Measurements from ENCODE around the gene SPRR2G. TPM values are rescaled to one million over a fixed set of nuclear protein-coding genes. Genes with fewer than 3 reads are reported as not detected.
"Not testable (repeated sequence)": the region's sequence is repeated elsewhere in the genome, so short reads cannot be mapped to it uniquely, and the experiment has no call there.

Gene SPRR2G
- total RNA-seq, 2 experiments from 2014 or later = not detected

DNA sequence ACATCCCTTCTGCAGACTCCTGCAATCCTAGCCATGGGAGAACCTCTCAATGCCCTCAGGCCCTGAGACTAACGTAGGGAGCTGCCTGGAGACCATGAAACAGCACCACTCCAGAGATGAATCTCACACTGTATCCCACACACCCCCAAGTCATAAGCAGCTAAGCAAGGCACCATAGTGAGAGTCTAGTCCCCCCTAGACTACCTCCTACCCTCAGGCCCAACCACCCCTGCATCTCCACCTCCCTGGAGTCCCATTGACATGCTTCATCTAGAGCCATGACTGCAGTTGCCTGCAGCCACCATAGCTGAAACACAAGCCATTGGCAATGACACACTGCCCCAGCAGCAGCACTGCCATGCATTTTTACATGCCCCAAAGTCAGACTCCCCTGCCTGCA is 17.4 kb downstream of the SPRR2G start:
- peaks cover 16% of the 10 kb centered on the region for H3K27me3 Mint-ChIP-seq
- POLR2A ChIA-PET = no interaction called here
- no peaks in the 10 kb centered on the region for H3K4me1 Mint-ChIP-seq

DNA sequence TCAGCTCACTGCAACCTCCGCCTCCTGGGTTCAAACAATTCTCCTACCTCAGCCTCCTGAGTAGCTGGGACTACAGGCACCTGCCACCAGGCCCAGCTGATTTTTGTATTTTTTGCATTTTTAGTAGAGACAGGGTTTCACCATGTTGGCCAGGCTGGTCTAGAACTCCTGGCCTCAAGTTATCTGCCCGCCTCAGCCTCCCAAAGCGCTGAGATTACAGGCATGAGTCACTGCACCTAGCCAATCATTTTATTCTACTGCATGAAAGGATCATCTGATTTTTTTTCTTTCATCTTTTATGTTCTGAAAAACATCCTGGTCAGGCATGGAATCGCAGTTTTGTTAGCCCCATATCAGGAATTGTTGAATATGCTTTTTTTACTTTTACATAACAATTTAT is 22.0 kb downstream of the SPRR2G start:
- not testable (repeated sequence) for H3K4me3 Mint-ChIP-seq; ATAC-seq (ENCODE audit: low read depth)

More for the DNA sequence above, 17.4 kb downstream of the SPRR2G start:
- Mint-ChIP-seq H3K27ac (no peak overlapping the region), H3K4me3 (no peak overlapping the region), H3K36me3 (no peaks in the 10 kb centered on the region), H3K9me3 (no peaks in the 10 kb centered on the region)
- DNase-seq (no peak), ATAC-seq (ENCODE audit: low read depth) (no peak)

DNA sequence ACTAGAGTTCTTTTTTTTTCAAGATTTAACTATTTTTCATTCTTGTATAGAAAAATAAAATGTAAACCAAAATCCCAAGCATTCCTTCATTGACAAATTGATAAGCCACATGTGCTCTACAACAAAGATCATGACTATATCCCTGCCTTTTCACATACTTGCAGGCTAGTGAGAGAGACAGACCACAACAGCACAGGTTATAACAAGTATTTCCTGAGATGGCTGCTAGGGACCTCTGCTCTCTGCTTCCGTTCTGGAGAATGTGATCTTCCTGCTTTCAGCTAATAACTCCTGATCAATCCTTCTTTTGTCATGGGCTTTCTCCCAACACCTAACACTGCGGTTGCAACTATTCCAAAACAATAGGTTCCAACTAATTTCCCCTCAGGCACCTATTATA is 23.4 kb downstream of the SPRR2G start:
- POLR2A ChIA-PET = no interaction called here
- H3K27ac Mint-ChIP-seq = no peak overlapping the region
- no peak for ATAC-seq (ENCODE audit: low read depth)

More for the DNA sequence above, 22.0 kb downstream of the SPRR2G start:
- POLR2A ChIA-PET, DNase-seq, H3K27me3 Mint-ChIP-seq, H3K9me3 Mint-ChIP-seq, H3K36me3 Mint-ChIP-seq, H3K4me1 Mint-ChIP-seq, H3K27ac Mint-ChIP-seq: not testable (repeated sequence)

DNA sequence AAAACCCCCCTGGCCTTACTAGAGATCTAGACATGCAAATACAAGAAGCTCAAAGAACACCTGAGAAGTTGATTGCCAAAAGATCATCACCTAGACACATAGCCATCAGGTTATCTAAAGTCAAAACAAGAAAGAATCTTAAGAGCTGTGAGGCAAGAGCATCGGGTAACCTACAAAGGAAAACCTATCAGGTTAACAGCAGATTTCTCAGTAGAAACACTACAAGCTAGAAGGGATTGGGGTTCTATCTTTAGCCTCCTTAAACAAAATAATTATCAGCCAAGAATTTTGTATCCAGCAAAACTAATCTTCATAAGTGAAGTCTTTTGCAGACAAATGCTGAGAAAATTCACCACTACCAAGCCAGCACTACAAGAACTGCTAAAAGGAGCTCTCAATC is 25.2 kb downstream of the SPRR2G start:
- ATAC-seq (ENCODE audit: low read depth) (no peak), DNase-seq (no peak)
- Mint-ChIP-seq H3K4me3 (no peak overlapping the region), H3K4me1 (no peaks in the 10 kb centered on the region), H3K27me3 (peaks cover 4% of the 10 kb centered on the region), H3K36me3 (no peaks in the 10 kb centered on the region), H3K9me3 (peaks cover 4% of the 10 kb centered on the region), H3K27ac (no peak overlapping the region)
- POLR2A ChIA-PET = no interaction called here

More for the DNA sequence above, 23.4 kb downstream of the SPRR2G start:
- DNase-seq = no peak
- peaks cover 4% of the 10 kb centered on the region for H3K27me3 Mint-ChIP-seq
- no peaks in the 10 kb centered on the region for H3K4me1 Mint-ChIP-seq
- H3K4me3 Mint-ChIP-seq = no peak overlapping the region
- H3K36me3 Mint-ChIP-seq = no peaks in the 10 kb centered on the region
- H3K9me3 Mint-ChIP-seq = peaks cover 4% of the 10 kb centered on the region

DNA sequence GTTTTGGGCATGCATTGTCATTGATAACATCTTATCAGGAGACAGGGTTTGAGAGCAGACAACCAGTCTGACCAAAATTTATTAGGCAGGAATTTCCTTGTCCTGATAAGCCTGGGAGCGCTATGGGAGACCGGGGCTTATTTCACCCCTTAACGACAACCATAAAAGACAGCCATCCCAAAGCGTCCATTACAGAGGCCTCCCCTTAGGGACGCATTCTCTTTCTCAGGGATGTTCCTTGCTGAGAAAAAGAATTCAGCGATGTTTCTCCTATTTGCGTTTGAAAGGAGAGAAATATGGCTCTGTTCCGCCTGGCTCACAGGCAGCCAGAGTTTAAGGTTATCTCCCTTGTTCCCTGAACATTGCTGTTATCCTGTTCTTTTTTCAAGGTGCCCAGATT is 26.9 kb downstream of the SPRR2G start:
- not testable (repeated sequence) for H3K36me3 Mint-ChIP-seq; ATAC-seq (ENCODE audit: low read depth)

DNA sequence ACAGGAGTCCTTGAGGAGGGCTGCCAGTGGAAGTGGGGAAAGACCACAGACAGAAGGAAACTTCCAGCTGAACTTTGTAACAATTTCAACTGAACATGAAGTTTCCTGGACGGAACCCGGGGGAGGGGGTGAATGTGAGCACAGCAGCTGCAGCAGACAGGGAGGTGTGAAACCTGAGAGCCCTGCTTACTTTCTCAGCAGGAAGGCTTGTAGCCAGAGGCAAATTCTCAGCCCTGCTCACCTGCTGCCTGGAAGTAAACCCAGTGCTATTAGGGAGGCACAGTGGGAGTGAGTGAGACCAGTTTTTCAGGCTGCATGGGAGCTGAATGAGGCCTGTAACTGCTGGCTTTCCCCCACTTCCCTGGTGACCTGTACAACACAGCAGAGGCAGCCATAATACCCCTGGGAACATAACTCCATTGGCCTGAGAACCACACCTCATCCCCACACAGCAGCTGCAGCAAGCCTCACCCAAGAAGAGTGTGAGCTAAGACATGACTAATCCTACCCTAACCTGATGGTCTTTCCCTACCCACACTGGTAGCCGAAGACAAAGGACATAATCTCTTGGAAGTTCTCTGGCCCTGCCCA is 27.8 kb downstream of the SPRR2G start:
- Mint-ChIP-seq H3K9me3 (peaks cover 4% of the 10 kb centered on the region), H3K4me3 (no peak overlapping the region), H3K27ac (no peak overlapping the region), H3K27me3 (peaks cover 14% of the 10 kb centered on the region), H3K36me3 (no peaks in the 10 kb centered on the region), H3K4me1 (no peaks in the 10 kb centered on the region)
- DNase-seq (no peak), ATAC-seq (ENCODE audit: low read depth) (no peak)
- POLR2A ChIA-PET = no interaction called here

More for the DNA sequence above, 26.9 kb downstream of the SPRR2G start:
- POLR2A ChIA-PET, H3K27ac Mint-ChIP-seq, H3K9me3 Mint-ChIP-seq, H3K27me3 Mint-ChIP-seq, DNase-seq, H3K4me3 Mint-ChIP-seq, H3K4me1 Mint-ChIP-seq: not testable (repeated sequence)

DNA sequence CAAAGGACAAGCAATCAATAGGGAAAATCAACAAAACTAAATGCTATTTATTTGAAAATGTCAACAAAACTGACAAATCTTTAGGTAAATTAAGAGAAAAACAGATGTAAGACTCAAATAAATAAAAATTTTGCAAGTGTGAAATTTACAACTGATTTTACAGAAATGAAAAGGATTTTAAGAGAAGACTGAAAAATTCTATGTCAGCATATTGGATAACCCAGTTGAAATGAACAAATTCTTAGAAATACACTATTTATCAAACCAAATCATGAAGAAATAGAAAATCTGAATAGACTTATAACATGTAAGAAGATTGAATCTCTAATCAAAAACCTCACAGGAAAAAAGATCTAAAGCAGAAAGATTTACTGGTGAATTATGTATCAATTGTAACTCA is 29.7 kb downstream of the SPRR2G start:
- H3K9me3 Mint-ChIP-seq = peaks cover 4% of the 10 kb centered on the region
- no peak overlapping the region for H3K27ac Mint-ChIP-seq
- no peak for ATAC-seq (ENCODE audit: low read depth)
- POLR2A ChIA-PET = no interaction called here
- peaks cover 14% of the 10 kb centered on the region for H3K27me3 Mint-ChIP-seq
- H3K36me3 Mint-ChIP-seq = no peaks in the 10 kb centered on the region
- H3K4me1 Mint-ChIP-seq = no peaks in the 10 kb centered on the region
- H3K4me3 Mint-ChIP-seq = no peak overlapping the region
- DNase-seq = no peak

DNA sequence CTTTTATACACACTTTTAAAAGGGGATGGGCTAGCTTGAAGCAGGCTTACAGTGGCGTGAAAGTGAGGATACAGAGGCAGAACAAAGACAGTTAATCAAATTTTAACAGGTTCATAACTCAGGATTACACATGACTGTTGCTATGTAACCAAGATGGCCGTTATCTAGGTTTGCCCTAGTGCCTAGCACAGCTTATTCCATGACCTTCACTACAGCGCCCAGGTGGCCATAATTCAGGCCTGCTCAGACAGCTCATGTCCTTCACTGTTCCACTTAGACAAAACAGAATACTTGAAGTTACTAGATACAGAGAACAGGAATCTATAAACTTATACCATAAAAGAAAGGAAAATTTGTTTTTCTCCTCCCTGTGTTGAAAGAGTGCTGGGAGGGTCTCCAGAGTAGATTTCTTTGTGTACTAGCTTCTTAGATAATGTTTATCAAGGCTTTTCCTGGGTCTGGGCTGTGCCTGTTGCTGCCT is 31.2 kb downstream of the SPRR2G start:
- DNase-seq = no peak
- Mint-ChIP-seq H3K27me3 (peaks cover 12% of the 10 kb centered on the region), H3K9me3 (peaks cover 2% of the 10 kb centered on the region), H3K4me3 (no peak overlapping the region), H3K27ac (no peak overlapping the region), H3K36me3 (no peaks in the 10 kb centered on the region), H3K4me1 (no peaks in the 10 kb centered on the region)
- no peak for ATAC-seq (ENCODE audit: low read depth)
- POLR2A ChIA-PET = no interaction called here

DNA sequence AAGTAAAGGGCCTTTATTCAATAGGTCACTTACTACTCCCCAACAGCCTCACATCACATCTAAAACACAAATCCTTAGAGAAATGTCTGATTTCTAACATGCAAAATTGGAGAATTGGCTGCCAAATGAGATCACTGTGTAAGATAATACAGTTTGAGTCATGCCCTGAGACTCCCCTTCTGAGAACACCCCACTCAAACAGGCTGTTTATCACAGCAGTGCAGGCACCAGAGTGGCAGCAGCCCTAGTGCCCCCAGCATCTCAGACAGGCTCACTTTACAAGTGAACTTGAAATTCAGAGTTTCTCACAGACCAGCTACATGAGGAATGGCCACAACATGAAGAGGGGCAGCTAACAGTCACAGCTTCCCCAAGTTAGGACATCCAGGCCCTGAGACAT is 35.4 kb downstream of the SPRR2G start:
- H3K4me3 Mint-ChIP-seq; POLR2A ChIA-PET; ATAC-seq (ENCODE audit: low read depth); DNase-seq; H3K27ac Mint-ChIP-seq; H3K36me3 Mint-ChIP-seq; H3K9me3 Mint-ChIP-seq; H3K4me1 Mint-ChIP-seq: not testable (repeated sequence)
- peaks cover 10% of the 10 kb centered on the region for H3K27me3 Mint-ChIP-seq

DNA sequence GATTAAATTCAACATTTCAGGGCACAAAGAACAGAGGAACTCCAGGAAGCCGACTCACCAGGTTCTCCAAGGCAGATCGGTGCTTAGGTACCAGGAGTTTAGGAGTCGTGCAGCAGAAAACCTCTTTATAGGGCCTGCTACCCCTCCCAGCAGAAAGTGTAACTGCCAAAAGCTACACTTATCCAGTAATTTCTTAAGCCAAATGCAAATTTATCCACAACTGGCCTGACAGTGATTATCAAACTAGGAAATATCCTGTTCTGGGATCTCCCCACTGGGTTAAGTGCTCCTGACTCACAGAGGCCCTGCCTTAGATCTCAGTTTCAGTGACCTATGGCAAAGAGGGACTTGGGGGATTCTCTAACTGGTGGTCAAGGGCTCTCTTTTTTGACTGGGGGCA is 37.3 kb downstream of the SPRR2G start, which contains the start of gene SPRR2F:
Gene SPRR2F, minus strand, starts transcription at position 101 of the 400 bp plus-strand sequence. CDS start 783 bp downstream, outside the sequence.
- Mint-ChIP-seq H3K4me1 (no peaks in the 10 kb centered on the region), H3K27ac (no peak within 1 kb of the TSS)
- POLR2A ChIA-PET = no interaction called here

DNA sequence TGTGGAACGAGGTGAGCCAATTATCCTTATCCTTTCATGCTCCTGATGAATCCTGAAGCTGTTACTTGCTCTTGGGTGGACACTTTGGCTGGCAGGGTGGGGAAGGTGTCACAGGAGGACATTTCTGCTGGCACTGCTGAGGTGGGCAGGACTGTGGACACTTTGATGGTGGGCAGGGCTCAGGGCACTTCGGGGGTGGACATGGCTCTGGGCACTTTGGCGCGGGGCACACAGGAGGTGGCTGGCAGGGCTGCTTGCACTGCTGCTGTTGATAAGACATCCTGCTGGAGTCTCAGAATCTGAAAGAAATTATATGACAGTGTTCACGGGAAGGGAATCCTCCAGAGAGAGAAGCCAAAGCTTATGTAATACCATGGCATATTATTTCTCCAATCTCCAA is 38.2 kb downstream of the SPRR2G start:
- H3K4me3 Mint-ChIP-seq; DNase-seq; H3K27me3 Mint-ChIP-seq; H3K4me1 Mint-ChIP-seq; ATAC-seq (ENCODE audit: low read depth); H3K27ac Mint-ChIP-seq; H3K9me3 Mint-ChIP-seq; POLR2A ChIA-PET; H3K36me3 Mint-ChIP-seq: not testable (repeated sequence)

More for the DNA sequence above, 37.3 kb downstream of the SPRR2G start, which contains the start of gene SPRR2F:
- H3K9me3 Mint-ChIP-seq = no peaks in the 10 kb centered on the region
- no peak within 1 kb of the TSS for H3K4me3 Mint-ChIP-seq
- peaks cover 3% of the 10 kb centered on the region for H3K27me3 Mint-ChIP-seq
- no peak for ATAC-seq (ENCODE audit: low read depth)
- DNase-seq = no peak
- H3K36me3 Mint-ChIP-seq = no peaks in the 10 kb centered on the region

DNA sequence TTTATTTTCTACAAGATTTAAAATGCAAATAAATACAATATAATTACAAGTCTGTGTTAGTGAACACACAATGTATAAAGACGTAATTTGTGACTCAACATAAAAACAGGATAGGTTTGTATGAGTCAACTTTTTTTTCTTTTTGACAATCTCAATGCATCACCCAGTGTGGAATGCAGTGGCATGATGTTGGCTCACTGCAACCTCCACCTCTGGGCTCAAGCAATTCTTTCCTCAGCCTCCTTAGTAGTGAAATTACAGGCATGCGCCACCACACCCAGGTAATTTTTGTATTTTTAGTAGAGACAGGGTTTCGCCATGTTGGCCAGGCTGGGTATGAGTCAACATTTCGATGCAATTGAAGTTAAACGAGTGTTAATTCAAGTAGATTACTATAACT is 50.4 kb downstream of the SPRR2G start:
- no peak for ATAC-seq (ENCODE audit: low read depth)
- POLR2A ChIA-PET = no interaction called here
- Mint-ChIP-seq H3K36me3 (no peaks in the 10 kb centered on the region), H3K9me3 (no peaks in the 10 kb centered on the region), H3K4me1 (no peaks in the 10 kb centered on the region), H3K4me3 (no peak overlapping the region), H3K27ac (no peak overlapping the region), H3K27me3 (peaks cover 6% of the 10 kb centered on the region)
- DNase-seq = no peak
